A549 (cell line): Measurements from ENCODE around the gene DNAH1. TPM values are rescaled to one million over a fixed set of nuclear protein-coding genes. Genes with fewer than 3 reads are reported as not detected.

Experiments used
- ATAC-seq, 2 experiments: fragments of 200-7000 bp in 1 of 2; fragments of >200 bp in 1 of 2; cut with Nextera tagmentation in 1 of 2; cut with Tn5 transposase in 1 of 2; 3 replicates each; pipeline versions ENCODE4 v1.8.0 to v1.9.1; 2018 to 2020; ENCODE audit warnings: mild to moderate bottlenecking in 1 of 2, moderate library complexity in 1 of 2
- CTCF ChIA-PET: fragments of 300-600 bp; sonication (Branson Sonifier 250); formaldehyde crosslinking; extraction: SDS; loops from one replicate; lab custom pipeline; 2021; ENCODE audit warnings: antibody characterized with exemption, inconsistent platforms; lab: Yijun Ruan, JAX
- POLR2A ChIA-PET: fragments of 350-600 bp; formaldehyde crosslinking; extraction: SDS; loops from one replicate; lab custom pipeline; 2021; ENCODE audit warnings: antibody characterized with exemption, inconsistent platforms; lab: Yijun Ruan, JAX
- DNase-seq, 2 experiments: peaks; one replicate each; pipeline versions ENCODE4 v3.0.0 to v3.0.0-alpha.2; 2011 to 2016; ENCODE audit warnings: low read depth in 1 of 2, low spot score in 1 of 2
- FAIRE-seq: peaks from 2 replicates; lab custom pipeline; 2011; peaks lifted over from hg19 to GRCh38; lab: Jason Lieb, UNC
- H3K27ac ChIP-seq, 2 experiments: fragments of >200 bp; sonication (Bioruptor Twin); formaldehyde crosslinking; 3 replicates each; pipeline ENCODE4 v1.5.1; 2016 to 2017
- H3K4me1 ChIP-seq: fragments of >200 bp; sonication (Bioruptor Twin); formaldehyde crosslinking; 3 replicates; pipeline ENCODE4 v1.6.1; 2016
- H3K4me2 ChIP-seq: fragments of >200 bp; sonication (Bioruptor Twin); formaldehyde crosslinking; 3 replicates; pipeline ENCODE4 v1.6.1; 2016
- H3K4me3 ChIP-seq: fragments of >200 bp; sonication (Bioruptor Twin); formaldehyde crosslinking; 3 replicates; pipeline ENCODE4 v1.5.1; 2016
- H3K9me3 ChIP-seq: fragments of >200 bp; sonication (Bioruptor Twin); formaldehyde crosslinking; 3 replicates; pipeline ENCODE4 v1.6.1; 2016
- EP300 ChIP-seq, 2 experiments: fragments of >200 bp; sonication (Bioruptor Twin); formaldehyde crosslinking; IDR thresholded peaks; 2 replicates in 1 of 2; 3 replicates in 1 of 2; pipeline ENCODE4 v1.6.1; 2016 to 2017
- ESRRA ChIP-seq: fragments of 150-350 bp; IDR thresholded peaks from 2 replicates; pipeline ENCODE4 v1.6.1; 2014; ENCODE audit warnings: mild to moderate bottlenecking, low read length, borderline replicate concordance
- FOSL2 ChIP-seq, 2 experiments: fragments of 450-650 bp in 1 of 2; fragments of >200 bp in 1 of 2; sonication (Bioruptor Twin) in 1 of 2; formaldehyde crosslinking; IDR thresholded peaks; 2 replicates each; pipeline versions ENCODE4 v1.5.0 to v1.6.1; 2016 to 2020; ENCODE audit warnings: mild to moderate bottlenecking in 1 of 2, moderate library complexity in 1 of 2
- HOXB13 ChIP-seq: fragments of 250-450 bp; sonication (Bioruptor Pico); IDR thresholded peaks from 2 replicates; pipeline ENCODE4 v1.5.0; 2020; ENCODE audit warnings: low read depth, mild to moderate bottlenecking, moderate library complexity
- JUN ChIP-seq, 2 experiments: fragments of >200 bp; sonication (Bioruptor Twin); formaldehyde crosslinking; IDR thresholded peaks; 2 replicates in 1 of 2; 3 replicates in 1 of 2; pipeline ENCODE4 v1.6.1; 2016 to 2017
- JUNB ChIP-seq: fragments of >200 bp; sonication (Bioruptor Twin); formaldehyde crosslinking; IDR thresholded peaks from 2 replicates; pipeline ENCODE4 v1.6.1; 2016
- KDM1A ChIP-seq: fragments of 200-600 bp; sonication (generic); IDR thresholded peaks from 2 replicates; pipeline ENCODE4 v1.6.1; 2016; ENCODE audit warnings: low read depth, mild to moderate bottlenecking
- KDM5A ChIP-seq: fragments of 200-600 bp; sonication (generic); IDR thresholded peaks from 2 replicates; pipeline ENCODE4 v1.6.1; 2016; ENCODE audit warnings: antibody characterized with exemption, mild to moderate bottlenecking
- NFE2L2 ChIP-seq: fragments of 150-350 bp; conservative IDR thresholded peaks from 2 replicates; pipeline ENCODE4 v1.6.1; 2014; ENCODE audit warnings: low read length
- PHF8 ChIP-seq: fragments of 200-600 bp; sonication (generic); IDR thresholded peaks from 2 replicates; pipeline ENCODE4 v1.6.1; 2016; ENCODE audit warnings: low read depth, mild to moderate bottlenecking, antibody characterized with exemption, moderate library complexity, borderline replicate concordance
- POLR2A ChIP-seq: IDR thresholded peaks from 2 replicates; pipeline ENCODE4 v1.6.1; 2012; ENCODE audit warnings: mild to moderate bottlenecking, low read length
- POLR2AphosphoS2 ChIP-seq: conservative IDR thresholded peaks from 2 replicates; pipeline ENCODE4 v1.6.1; 2012; ENCODE audit warnings: low read length, improper control_type of control experiment, inconsistent platforms
- TFCP2L1 ChIP-seq: fragments of 250-450 bp; sonication (Bioruptor Pico); IDR thresholded peaks from 2 replicates; pipeline ENCODE4 v1.5.0; 2021; ENCODE audit warnings: mild to moderate bottlenecking
- ZSCAN20 ChIP-seq: fragments of 250-450 bp; sonication (Bioruptor Pico); IDR thresholded peaks from 2 replicates; pipeline ENCODE4 v1.8.0; 2022; ENCODE audit warnings: mild to moderate bottlenecking, moderate library complexity
- WGBS: methylation state at CpG from one replicate; pipeline ENCODE4 v1.1.6; 2017; ENCODE audit errors: missing lambda C conversion rate; 5-methylcytosine and 5-hydroxymethylcytosine counted together
- polyA plus RNA-seq, 4 experiments: library from polyadenylated mRNA; depleted of rRNA in 3 of 4; stranded (reverse); fragments of >200 nt; fragmentation: RNase III in 1 of 4; extraction: RNeasy Plus Mini Kit Qiagen cat#74134 plus additional on column Dnase treatment in 1 of 4; gene quantifications; 2 replicates in 3 of 4; 3 replicates in 1 of 4; pipeline ENCODE4 v1.2.3, GENCODE V29; 2011 to 2017
- TF ChIP-seq, protein P1 (sequence below): fragments of 150-350 bp; IDR thresholded peaks from 2 replicates; pipeline ENCODE4 v1.6.1; 2014; ENCODE audit warnings: low read depth, mild to moderate bottlenecking, low read length
- TF ChIP-seq, protein P2 (sequence below): IDR thresholded peaks from 2 replicates; pipeline ENCODE4 v1.6.1; 2012
- TF ChIP-seq, protein P3 (sequence below): fragments of >200 bp; sonication (Bioruptor Twin); formaldehyde crosslinking; IDR thresholded peaks from 3 replicates; pipeline ENCODE4 v1.6.1; 2016

The DNAH1 gene
- polyA plus RNA-seq, 2 of the 4 experiments (the other 2 are of a cell fraction) = 0.65 to 1.6 TPM

DNA sequence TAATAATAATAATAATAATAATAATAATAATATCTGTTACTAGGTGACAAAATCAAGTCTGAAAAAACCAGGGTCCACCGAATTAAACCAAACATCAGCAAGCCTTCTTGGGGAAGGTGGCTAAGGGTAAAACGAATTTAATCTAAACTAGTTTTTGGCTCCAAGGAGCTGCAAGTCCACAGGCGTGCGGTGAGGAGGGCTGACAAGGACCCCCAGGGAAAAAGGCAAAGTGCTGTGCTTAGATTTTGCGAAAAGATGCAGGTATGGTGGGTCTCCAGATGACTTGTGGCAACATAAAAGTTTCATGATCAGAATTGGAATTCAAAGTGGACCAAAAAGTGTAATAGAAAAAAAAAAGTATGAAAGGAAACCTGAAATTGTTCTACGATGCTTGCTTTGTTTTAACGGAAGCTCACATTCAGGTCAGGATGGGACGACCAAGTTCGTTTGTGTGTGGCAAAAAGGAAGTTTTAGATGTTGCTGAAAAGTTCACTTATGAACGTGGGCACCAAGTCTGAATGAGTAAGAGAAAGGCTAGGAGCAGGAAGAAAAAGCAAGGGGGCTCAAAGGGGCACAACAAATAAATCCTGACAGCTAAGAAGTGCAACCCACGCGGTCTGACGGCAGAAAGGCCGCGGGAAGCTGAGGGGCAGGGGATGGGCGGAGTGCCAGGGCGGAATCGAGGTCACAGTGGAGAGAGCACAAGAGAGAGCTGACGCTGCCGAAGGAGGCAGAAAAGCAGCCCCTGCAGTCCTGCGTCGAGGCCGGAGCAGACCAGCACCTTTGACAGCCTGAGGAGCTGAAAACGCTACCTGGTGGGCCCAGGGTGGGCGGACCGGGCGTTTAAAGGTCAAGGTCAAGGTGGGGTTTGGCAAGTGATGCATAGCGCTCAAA lies 38.8 kb upstream of the DNAH1 start:
- FAIRE-seq = no peak
- CTCF ChIA-PET = interaction anchor here (0.7 to 5.1 kb wide), 11 partner anchors 12 to 62 kb away, joined by 3 to 20 read pairs (median 5); partner anchors contain the start of gene TWF2

DNA sequence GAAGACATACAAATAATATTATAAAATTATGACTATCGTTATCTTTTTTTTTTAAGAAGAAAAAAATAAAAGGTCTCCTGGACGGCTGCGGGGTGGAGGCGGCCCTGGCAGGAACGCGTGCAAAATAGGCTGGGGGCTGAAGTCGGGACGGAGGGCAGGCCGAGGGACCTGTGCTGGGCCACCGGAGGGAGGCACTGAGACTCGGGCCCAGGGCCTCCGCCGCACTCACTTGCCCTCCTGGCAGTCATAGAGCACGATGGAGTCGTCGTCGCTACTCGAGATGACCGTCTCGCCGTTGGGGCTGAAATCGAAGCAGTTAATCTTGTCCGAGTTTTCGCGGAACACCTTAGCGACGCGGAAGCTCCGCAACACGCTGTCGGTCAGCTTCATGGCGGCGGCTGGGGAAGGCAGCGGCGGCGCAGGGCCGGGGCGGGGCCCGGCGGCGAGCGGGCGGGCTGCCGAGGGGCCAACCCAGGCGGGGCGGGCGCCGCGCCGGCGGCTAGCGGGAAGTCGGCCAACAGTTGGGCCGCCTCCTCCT lies 38.1 kb upstream of the DNAH1 start:
- ChIA-PET POLR2A (interaction anchor here (0.7 to 2.4 kb wide), 11 partner anchors 10 to 282 kb away, joined by 3 to 30 read pairs (median 4); partner anchors contain the start of genes GLYCTK, POC1A, PPM1M and RPL29), CTCF (interaction anchor here (0.6 to 5.1 kb wide), 14 partner anchors 11 to 61 kb away, joined by 3 to 20 read pairs (median 5); partner anchors contain the start of gene TWF2)
- TF ChIP-seq PHF8 = peak; percentile 60
- TF ChIP-seq, protein P1, sequence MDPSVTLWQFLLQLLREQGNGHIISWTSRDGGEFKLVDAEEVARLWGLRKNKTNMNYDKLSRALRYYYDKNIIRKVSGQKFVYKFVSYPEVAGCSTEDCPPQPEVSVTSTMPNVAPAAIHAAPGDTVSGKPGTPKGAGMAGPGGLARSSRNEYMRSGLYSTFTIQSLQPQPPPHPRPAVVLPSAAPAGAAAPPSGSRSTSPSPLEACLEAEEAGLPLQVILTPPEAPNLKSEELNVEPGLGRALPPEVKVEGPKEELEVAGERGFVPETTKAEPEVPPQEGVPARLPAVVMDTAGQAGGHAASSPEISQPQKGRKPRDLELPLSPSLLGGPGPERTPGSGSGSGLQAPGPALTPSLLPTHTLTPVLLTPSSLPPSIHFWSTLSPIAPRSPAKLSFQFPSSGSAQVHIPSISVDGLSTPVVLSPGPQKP = no peak
- peak; percentile 33 to 64 for DNase-seq
- peak; percentile 80 to 89 for ATAC-seq
- WGBS = 1% methylated on average over 30 of the region's 54 CpGs
- Histone ChIP-seq H3K4me3 (peak overlapping the region; percentile 73), H3K27ac (peak overlapping the region; percentile 98), H3K4me2 (peak overlapping the region; percentile 89), H3K4me1 (peaks cover 39% of the 10 kb centered on the region), H3K9me3 (no peaks in the 10 kb centered on the region)
- no peak for FAIRE-seq

More for the DNA sequence above, 38.8 kb upstream of the DNAH1 start:
- TF ChIP-seq POLR2A (0 out of 2 replicates have a peak, but pooled peaks have one; percentile 15), ESRRA (peak; percentile 44; the same call in 1 of the 2 replicates), NFE2L2 (no peak), PHF8 (no peak)
- DNase-seq (peak; percentile 34 to 38), ATAC-seq (peak; percentile 11 to 55; a peak in 4 of 6 replicates)
- Histone ChIP-seq H3K27ac (peak overlapping the region; percentile 98), H3K4me2 (peak overlapping the region; percentile 89), H3K4me3 (peak overlapping the region; percentile 73), H3K4me1 (peaks cover 32% of the 10 kb centered on the region), H3K9me3 (no peaks in the 10 kb centered on the region)
- POLR2A ChIA-PET = interaction anchor here (0.6 to 2.4 kb wide), 9 partner anchors 10 to 62 kb away, joined by 3 to 30 read pairs (median 4); partner anchors contain the start of genes GLYCTK, PPM1M and TWF2
- 1% methylated on average over 27 of the region's 28 CpGs for WGBS

DNA sequence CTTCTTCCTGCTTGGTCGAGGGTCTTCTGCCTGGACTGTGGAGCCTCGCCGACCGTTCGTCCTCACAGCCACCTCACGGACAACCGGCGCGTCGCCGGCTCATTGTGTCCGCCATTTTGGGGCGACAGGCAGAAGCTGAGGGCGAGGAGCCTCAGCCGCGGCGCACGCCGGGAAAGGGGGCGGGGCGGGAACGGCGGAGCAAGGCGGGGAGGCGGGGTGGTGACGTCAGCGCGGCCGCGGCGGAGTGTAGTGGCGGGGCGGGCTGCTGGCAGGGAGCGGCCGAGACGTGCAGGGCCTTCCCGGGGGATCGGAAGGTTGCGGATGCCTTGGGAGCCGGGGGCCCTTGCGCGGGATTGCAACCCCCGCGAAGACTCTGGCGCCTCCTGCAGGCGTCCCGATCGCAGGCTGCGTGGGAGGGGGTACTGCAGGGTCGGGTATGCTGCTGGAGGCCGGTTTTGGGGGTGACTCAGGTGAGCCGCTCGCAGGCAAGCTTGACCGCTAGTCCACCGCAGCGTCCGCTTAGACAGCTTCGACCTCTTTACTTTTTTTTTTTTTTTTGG lies 37.5 kb upstream of the DNAH1 start, which contains the start of gene WDR82:
Gene WDR82 (minus strand): TSS at position 140 of the 560 bp plus-strand sequence. CDS start 288 bp downstream, outside the sequence.
- DNase-seq (peak; percentile 70 to 91), FAIRE-seq (no peak), ATAC-seq (peak; percentile 91 to 92)
- ChIA-PET POLR2A (interaction anchor here (0.9 to 2.4 kb wide), 8 partner anchors 9 to 283 kb away, joined by 3 to 30 read pairs (median 6); partner anchors contain the start of genes GLYCTK, POC1A, PPM1M and RPL29), CTCF (interaction anchor here (0.6 to 5.1 kb wide), 15 partner anchors 10 to 61 kb away, joined by 3 to 20 read pairs (median 5); partner anchors contain the start of gene TWF2)
- H3K9me3 ChIP-seq = no peaks in the 10 kb centered on the region
- H3K4me3 ChIP-seq = peak within 1 kb of the TSS; percentile 73
- peak within 1 kb of the TSS; percentile 89 for H3K4me2 ChIP-seq
- peak within 1 kb of the TSS; percentile 98 for H3K27ac ChIP-seq
- TF ChIP-seq JUN (IDR thresholded peaks at IDR 0.05) (peak in 1 of 2 experiments; percentile 91; a peak in 4 of 5 replicates), POLR2AphosphoS2 (no peak), POLR2A (peak; percentile 88), HOXB13 (CRISPR knock-in tag) (no peak), ZSCAN20 (CRISPR knock-in tag) (no peak), PHF8 (peak; percentile 33; the same call in 1 of the 2 replicates), FOSL2 (IDR thresholded peaks at IDR 0.05) (no peak), FOSL2 (CRISPR knock-in tag; IDR thresholded peaks at IDR 0.05) (0 out of 2 replicates have a peak, but pooled peaks have one; percentile 20), NFE2L2 (no peak), TFCP2L1 (CRISPR knock-in tag) (no peak), EP300 (IDR thresholded peaks at IDR 0.05) (no peak), JUNB (no peak), KDM1A (no peak), KDM5A (no peak)
- TF ChIP-seq, protein P2, sequence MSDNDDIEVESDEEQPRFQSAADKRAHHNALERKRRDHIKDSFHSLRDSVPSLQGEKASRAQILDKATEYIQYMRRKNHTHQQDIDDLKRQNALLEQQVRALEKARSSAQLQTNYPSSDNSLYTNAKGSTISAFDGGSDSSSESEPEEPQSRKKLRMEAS = peak; percentile 13
- TF ChIP-seq, protein P3, sequence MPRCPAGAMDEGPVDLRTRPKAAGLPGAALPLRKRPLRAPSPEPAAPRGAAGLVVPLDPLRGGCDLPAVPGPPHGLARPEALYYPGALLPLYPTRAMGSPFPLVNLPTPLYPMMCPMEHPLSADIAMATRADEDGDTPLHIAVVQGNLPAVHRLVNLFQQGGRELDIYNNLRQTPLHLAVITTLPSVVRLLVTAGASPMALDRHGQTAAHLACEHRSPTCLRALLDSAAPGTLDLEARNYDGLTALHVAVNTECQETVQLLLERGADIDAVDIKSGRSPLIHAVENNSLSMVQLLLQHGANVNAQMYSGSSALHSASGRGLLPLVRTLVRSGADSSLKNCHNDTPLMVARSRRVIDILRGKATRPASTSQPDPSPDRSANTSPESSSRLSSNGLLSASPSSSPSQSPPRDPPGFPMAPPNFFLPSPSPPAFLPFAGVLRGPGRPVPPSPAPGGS = peak; percentile 71; the same call in 1 of the 3 replicates
- H3K4me1 ChIP-seq = peaks cover 45% of the 10 kb centered on the region
- WGBS = 2% methylated on average over 7 of the region's 58 CpGs
